Prostate gland (tissue), 2 donors: ENCODE results near the gene EHMT2.

Experiments used
- CTCF ChIP-seq, 4 experiments: fragments of 200-600 bp in 2 of 4; fragments of 450-650 bp in 2 of 4; sonication (generic) in 2 of 4; IDR thresholded peaks; 1 replicate in 3 of 4; 2 replicates in 1 of 4; pipeline ENCODE4 v1.5.1; 2016 to 2019; ENCODE audit warnings: antibody characterized with exemption in 4 of 4, mild to moderate bottlenecking in 2 of 4, moderate library complexity in 2 of 4
- POLR2A ChIP-seq: fragments of 450-650 bp; IDR thresholded peaks from one replicate; pipeline ENCODE4 v1.6.1; 2016; ENCODE audit warnings: antibody characterized with exemption, mild to moderate bottlenecking
- POLR2AphosphoS5 ChIP-seq: sonication (generic); formaldehyde crosslinking; IDR thresholded peaks from one replicate; pipeline ENCODE4 v1.6.1; 2017; ENCODE audit warnings: antibody characterized with exemption

- no peak for TF ChIP-seq POLR2A
- TF ChIP-seq CTCF (IDR thresholded peaks at IDR 0.05), result no peak
- no peak for TF ChIP-seq POLR2AphosphoS5
Measured at GRCh38 chr6:31900917-31901414, 3.5 kb upstream of the EHMT2 start.
